WTC11 (cell line): ENCODE measurements around the gene CAMTA1. TPM values are rescaled to one million over a fixed set of nuclear protein-coding genes. Genes with fewer than 3 reads are reported as not detected.

Experiments used
- ATAC-seq: fragments of 200-7000 bp; cut with Tn5 transposase; 2 replicates; pipeline ENCODE4 v1.10.0; 2021; ENCODE audit warnings: mild to moderate bottlenecking, moderate library complexity
- CTCF ChIA-PET: fragments of 300-600 bp; sonication (Branson Sonifier 250); formaldehyde crosslinking; loops from one replicate; lab custom pipeline; 2021; ENCODE audit warnings: antibody characterized with exemption; lab: Charles Lee
- POLR2A ChIA-PET: fragments of 350-600 bp; sonication (Branson Sonifier 250); formaldehyde crosslinking; loops from one replicate; lab custom pipeline; 2021; ENCODE audit warnings: antibody characterized with exemption; lab: Charles Lee
- DNase-seq: peaks from one replicate; pipeline ENCODE4 v3.0.0; 2021; ENCODE audit warnings: low spot score
- H3K27ac Mint-ChIP-seq: 2 replicates; pipeline ENCODE4 v1.8.0; 2021; ENCODE audit warnings: mixed read lengths
- H3K27me3 Mint-ChIP-seq: 2 replicates; pipeline ENCODE4 v1.8.0; 2021; ENCODE audit warnings: low read depth, mild to moderate bottlenecking, moderate library complexity, mixed read lengths
- H3K36me3 Mint-ChIP-seq: 2 replicates; pipeline ENCODE4 v1.8.0; 2021; ENCODE audit warnings: mixed read lengths
- H3K4me1 Mint-ChIP-seq: 2 replicates; pipeline ENCODE4 v1.8.0; 2022; ENCODE audit warnings: mixed read lengths
- H3K4me3 Mint-ChIP-seq: 2 replicates; pipeline ENCODE4 v1.8.0; 2021; ENCODE audit warnings: mild to moderate bottlenecking, moderate library complexity, mixed read lengths
- H3K9me3 Mint-ChIP-seq: 2 replicates; pipeline ENCODE4 v1.8.0; 2021; ENCODE audit warnings: mixed read lengths
- ATF6 ChIP-seq: sonication (generic); formaldehyde crosslinking; IDR thresholded peaks from 2 replicates; pipeline ENCODE4 v1.8.1; 2023; ENCODE audit warnings: mild to moderate bottlenecking, missing genetic modification reagents
- CREM ChIP-seq: sonication (generic); formaldehyde crosslinking; IDR thresholded peaks from 2 replicates; pipeline ENCODE4 v1.8.1; 2022; ENCODE audit warnings: mild to moderate bottlenecking, missing genetic modification reagents, moderate library complexity
- E2F1 ChIP-seq: sonication (generic); formaldehyde crosslinking; IDR thresholded peaks from 2 replicates; pipeline ENCODE4 v1.8.0; 2022; ENCODE audit warnings: mild to moderate bottlenecking, missing genetic modification reagents
- FOXP4 ChIP-seq: sonication (generic); formaldehyde crosslinking; IDR thresholded peaks from 2 replicates; pipeline ENCODE4 v1.8.0; 2022; ENCODE audit warnings: mild to moderate bottlenecking, missing genetic modification reagents
- GTF2I ChIP-seq: fragments of 250-450 bp; sonication (Bioruptor Pico); conservative IDR thresholded peaks from 2 replicates; pipeline ENCODE4 v1.4.0; 2021; ENCODE audit warnings: mild to moderate bottlenecking
- HMGA2 ChIP-seq: fragments of 250-450 bp; sonication (Bioruptor Pico); IDR thresholded peaks from 2 replicates; pipeline ENCODE4 v1.4.0; 2021; ENCODE audit warnings: mild to moderate bottlenecking, moderate library complexity
- HMGXB4 ChIP-seq: sonication (generic); formaldehyde crosslinking; IDR thresholded peaks from 2 replicates; pipeline ENCODE4 v1.8.1; 2023; ENCODE audit warnings: mild to moderate bottlenecking, moderate library complexity, missing genetic modification reagents
- JUN ChIP-seq: sonication (generic); formaldehyde crosslinking; IDR thresholded peaks from 2 replicates; pipeline ENCODE4 v1.8.0; 2023; ENCODE audit warnings: mild to moderate bottlenecking, missing genetic modification reagents
- MAX ChIP-seq: sonication (generic); formaldehyde crosslinking; IDR thresholded peaks from 2 replicates; pipeline ENCODE4 v1.8.0; 2022; ENCODE audit warnings: mild to moderate bottlenecking, missing genetic modification reagents
- MLX ChIP-seq: sonication (generic); formaldehyde crosslinking; IDR thresholded peaks from 2 replicates; pipeline ENCODE4 v1.8.1; 2023; ENCODE audit warnings: mild to moderate bottlenecking, missing genetic modification reagents, moderate library complexity
- SP1 ChIP-seq: sonication (generic); formaldehyde crosslinking; conservative IDR thresholded peaks from 2 replicates; pipeline ENCODE4 v1.8.1; 2022; ENCODE audit warnings: missing genetic modification reagents
- USF1 ChIP-seq: sonication (generic); formaldehyde crosslinking; IDR thresholded peaks from 2 replicates; pipeline ENCODE4 v1.8.0; 2022; ENCODE audit warnings: mild to moderate bottlenecking, missing genetic modification reagents
- ZSCAN18 ChIP-seq: fragments of 250-450 bp; sonication (Bioruptor Pico); IDR thresholded peaks from 2 replicates; pipeline ENCODE4 v2.1.2; 2022; ENCODE audit warnings: mild to moderate bottlenecking, moderate library complexity
- total RNA-seq: library from RNA; stranded (reverse); gene quantifications from 3 replicates; pipeline ENCODE4 v1.2.3, GENCODE V29; 2021

CAMTA1 gene
- total RNA-seq, 1 experiment from 2014 or later: 86.4 TPM

GRCh38 chr1:7613851-7614205 lies 828.6 kb downstream of the CAMTA1 start:
- Mint-ChIP-seq H3K27ac (no peak overlapping the region), H3K4me3 (no peak overlapping the region), H3K27me3 (peaks cover 3% of the 10 kb centered on the region; the same call in 1 of the 2 replicates), H3K36me3 (no peaks in the 10 kb centered on the region), H3K9me3 (no peaks in the 10 kb centered on the region), H3K4me1 (peaks cover 21% of the 10 kb centered on the region)
- CTCF ChIA-PET: no interaction called here
- ATAC-seq (no peak), DNase-seq (no peak)
- TF ChIP-seq SP1 (CRISPR knock-in tag) (no peak), CREM (CRISPR knock-in tag) (no peak), E2F1 (CRISPR knock-in tag) (no peak)
- POLR2A ChIA-PET: no interaction called here

- POLR2A ChIA-PET: interaction anchor here (0.5 kb wide), 1 partner anchor 35 kb away, joined by 5 read pairs; no protein-coding TSS in a partner anchor
- no peak for TF ChIP-seq ATF6
- TF ChIP-seq HMGXB4: no peak
- no peak for TF ChIP-seq JUN (CRISPR knock-in tag)
- no peak for TF ChIP-seq MLX
- no peak for TF ChIP-seq HMGA2 (CRISPR knock-in tag)
- no peak for TF ChIP-seq ZSCAN18 (CRISPR knock-in tag)
- no peak for TF ChIP-seq FOXP4 (CRISPR knock-in tag)
- TF ChIP-seq USF1: no peak
- TF ChIP-seq GTF2I: no peak
- no peak for TF ChIP-seq MAX
- TF ChIP-seq, all 79 proteins: peak for 0
- no peaks in the 10 kb centered on the region for H3K36me3 Mint-ChIP-seq
- H3K27ac Mint-ChIP-seq: no peak overlapping the region
- H3K4me3 Mint-ChIP-seq: no peak overlapping the region
- H3K27me3 Mint-ChIP-seq: peaks cover 3% of the 10 kb centered on the region; the same call in 1 of the 2 replicates
- H3K4me1 Mint-ChIP-seq: peaks cover 13% of the 10 kb centered on the region
- CTCF ChIA-PET: no interaction called here
- DNase-seq: no peak
- H3K9me3 Mint-ChIP-seq: no peaks in the 10 kb centered on the region
- ATAC-seq: no peak
These were observed 829.4 kb downstream of the CAMTA1 start for GRCh38 chr1:7614576-7615074.
